ENCODE results near the gene SKAP1. TPM values are rescaled to one million over a fixed set of nuclear protein-coding genes. Genes with fewer than 3 reads are reported as not detected.

The SKAP1 gene
- total and polyA plus RNA-seq, 8 donors, result 2.4 to 4.4 (median 3.2) TPM; not detected in 2

GRCh38 chr17:48129981-48130380 lies 300.0 kb downstream of the SKAP1 start:
- 48 to 71% (median 62%) methylated on average over 5 of the region's 5 CpGs for WGBS, 5 donors
- no peak for DNase-seq

DNA sequence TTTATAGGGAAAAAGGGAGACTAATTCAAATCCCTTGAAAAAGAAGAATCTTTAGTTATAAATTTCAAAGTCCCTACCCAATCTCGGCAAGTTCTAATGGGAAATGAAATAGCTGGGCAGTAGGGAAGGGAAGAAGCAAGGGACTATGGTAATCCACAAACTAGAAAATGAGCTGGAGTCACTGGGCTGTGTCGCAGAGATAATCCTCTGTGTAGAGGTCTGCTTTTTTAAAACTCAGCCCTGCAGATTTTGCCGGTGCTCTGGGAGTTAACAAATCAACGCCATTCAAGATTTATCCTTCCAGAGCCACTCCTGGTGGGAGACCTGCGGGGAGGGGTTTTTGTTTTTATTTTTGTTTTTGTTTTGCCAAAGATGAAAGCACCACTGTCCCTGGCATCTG lies 301.6 kb downstream of the SKAP1 start:
- H3K27ac ChIP-seq, result no peak overlapping the region
- H3K9me3 ChIP-seq, result no peaks in the 10 kb centered on the region
- DNase-seq, result no peak
- no peaks in the 10 kb centered on the region for H3K4me1 ChIP-seq
- H3K4me3 ChIP-seq, result no peak overlapping the region
- peaks cover 6 to 35% (median 31%) of the 10 kb centered on the region in 4 donors for H3K36me3 ChIP-seq
- 45 to 57% (median 49%) methylated on average over 5 of the region's 5 CpGs for WGBS, 5 donors
- intact Hi-C loops (cut with DNase I; ENCODE audit: low total_unique reads), result loop anchor here (5.0 kb wide), 2 partner anchors 51 to 101 kb away; no protein-coding TSS in a partner anchor
- TF ChIP-seq POLR2AphosphoS5 (IDR thresholded peaks at IDR 0.05) (no peak), POLR2A (IDR thresholded peaks at IDR 0.05) (no peak), EP300 (IDR thresholded peaks at IDR 0.05) (no peak), CTCF (IDR thresholded peaks at IDR 0.05) (no peak)
- H3K27me3 ChIP-seq, result no peaks in the 10 kb centered on the region

More at GRCh38 chr17:48129981-48130380, 300.0 kb downstream of the SKAP1 start:
- Histone ChIP-seq H3K9me3 (no peaks in the 10 kb centered on the region), H3K4me3 (no peak overlapping the region), H3K4me1 (no peaks in the 10 kb centered on the region), H3K27ac (no peak overlapping the region), H3K36me3 (peaks cover 0 to 21% (median 17%) of the 10 kb centered on the region in 4 donors), H3K27me3 (no peaks in the 10 kb centered on the region)
- TF ChIP-seq CTCF (IDR thresholded peaks at IDR 0.05), result no peak
- no peak for TF ChIP-seq POLR2AphosphoS5 (IDR thresholded peaks at IDR 0.05)
- no peak for TF ChIP-seq EP300 (IDR thresholded peaks at IDR 0.05)
- no peak for TF ChIP-seq POLR2A (IDR thresholded peaks at IDR 0.05)
- intact Hi-C loops (cut with DNase I; ENCODE audit: low total_unique reads), result loop anchor here (5.0 kb wide), 2 partner anchors 53 to 103 kb away; no protein-coding TSS in a partner anchor

DNA sequence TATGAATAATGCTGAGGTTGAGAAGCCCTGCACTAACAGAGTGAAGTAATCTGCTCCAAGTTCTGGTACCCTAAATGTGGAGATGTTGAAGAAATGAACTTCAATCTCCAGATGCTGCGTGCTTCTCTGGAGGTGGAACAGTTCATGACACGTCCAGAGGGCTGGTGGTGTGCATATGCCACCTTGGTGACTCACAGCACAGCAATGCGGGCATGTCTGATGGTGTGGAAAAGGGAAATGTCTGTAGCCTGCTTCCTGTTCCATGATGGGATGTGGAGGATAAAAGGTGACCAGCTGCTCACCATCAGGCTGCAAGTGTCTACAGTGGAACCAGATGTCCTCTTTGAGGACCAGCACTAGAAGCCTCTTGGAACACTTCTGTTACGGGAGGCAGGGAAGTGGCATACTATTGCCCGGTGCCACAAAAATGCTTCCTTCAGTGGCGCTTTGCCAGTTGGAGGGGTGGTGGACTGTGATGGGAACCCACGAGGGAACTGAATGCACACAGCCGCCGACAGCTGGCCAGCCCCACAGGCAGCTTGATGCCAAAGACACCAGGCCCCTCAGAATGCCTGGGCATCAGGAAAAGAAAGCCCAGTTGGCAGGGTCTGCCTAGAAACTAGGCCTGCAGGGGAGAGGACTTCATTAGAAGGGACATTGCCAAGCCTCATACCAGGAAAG lies 302.5 kb downstream of the SKAP1 start:
- Histone ChIP-seq H3K27ac (no peak overlapping the region), H3K9me3 (no peaks in the 10 kb centered on the region), H3K36me3 (peaks cover 12 to 44% (median 40%) of the 10 kb centered on the region in 4 donors), H3K4me1 (no peaks in the 10 kb centered on the region), H3K27me3 (no peaks in the 10 kb centered on the region), H3K4me3 (no peak overlapping the region)
- no peak for DNase-seq
- no peak for TF ChIP-seq CTCF (IDR thresholded peaks at IDR 0.05)
- TF ChIP-seq EP300 (IDR thresholded peaks at IDR 0.05), result no peak
- no peak for TF ChIP-seq POLR2AphosphoS5 (IDR thresholded peaks at IDR 0.05)
- TF ChIP-seq POLR2A (IDR thresholded peaks at IDR 0.05), result no peak
- WGBS, 5 donors, result 60 to 77% (median 70%) methylated on average over 9 of the region's 9 CpGs
- intact Hi-C loops (cut with DNase I; ENCODE audit: low total_unique reads), result loop anchor here (5.0 kb wide), 2 partner anchors 50 to 100 kb away; no protein-coding TSS in a partner anchor

GRCh38 chr17:48126532-48126850 lies 303.5 kb downstream of the SKAP1 start:
- H3K4me1 ChIP-seq, result no peaks in the 10 kb centered on the region
- 78 to 90% (median 86%) methylated on average over 7 of the region's 7 CpGs for WGBS, 5 donors
- no peak for DNase-seq
- no peaks in the 10 kb centered on the region for H3K27me3 ChIP-seq
- TF ChIP-seq POLR2A (IDR thresholded peaks at IDR 0.05) (no peak), POLR2AphosphoS5 (IDR thresholded peaks at IDR 0.05) (no peak), EP300 (IDR thresholded peaks at IDR 0.05) (no peak), CTCF (IDR thresholded peaks at IDR 0.05) (no peak)
- intact Hi-C loops (cut with DNase I; ENCODE audit: low total_unique reads), result loop anchor here (5.0 kb wide), 2 partner anchors 49 to 99 kb away; no protein-coding TSS in a partner anchor
- H3K36me3 ChIP-seq, result peaks cover 22 to 55% (median 50%) of the 10 kb centered on the region in 4 donors
- H3K4me3 ChIP-seq, result no peak overlapping the region
- no peaks in the 10 kb centered on the region for H3K9me3 ChIP-seq
- no peak overlapping the region for H3K27ac ChIP-seq

Measured in stomach (tissue), 9 donors.